HepG2 (cell line): ENCODE data around the gene ISG20. TPM values are rescaled to one million over a fixed set of nuclear protein-coding genes. Genes with fewer than 3 reads are reported as not detected.
A peak's percentile ranks its signal among the peaks of the same experiment; 100 is the strongest.

Source experiments
- ATF7 ChIP-seq, 2 experiments: fragments of 450-650 bp in 1 of 2; sonication (generic) in 1 of 2; formaldehyde crosslinking in 1 of 2; IDR thresholded peaks; 2 replicates each; pipeline versions ENCODE4 v1.4.0 to v1.6.1; 2016 to 2020; ENCODE audit warnings: antibody characterized with exemption in 1 of 2, mild to moderate bottlenecking in 1 of 2, missing genetic modification reagents in 1 of 2
- ETV5 ChIP-seq: IDR thresholded peaks from 2 replicates; pipeline ENCODE4 v1.6.1; 2018; ENCODE audit warnings: missing biosample characterization, missing genetic modification reagents, inconsistent platforms, borderline replicate concordance
- EZH2 ChIP-seq: conservative IDR thresholded peaks from 2 replicates; pipeline ENCODE4 v1.6.1; 2012; ENCODE audit warnings: mild to moderate bottlenecking, low read depth, low read length, moderate library complexity
- FOXA1 ChIP-seq, 2 experiments: fragments of 450-650 bp in 1 of 2; sonication (generic) in 1 of 2; formaldehyde crosslinking in 1 of 2; IDR thresholded peaks; 2 replicates each; pipeline versions ENCODE4 v1.4.0 to v1.6.1; 2016 to 2020; ENCODE audit warnings: missing genetic modification reagents in 1 of 2
- KAT7 ChIP-seq: IDR thresholded peaks from 2 replicates; pipeline ENCODE4 v1.6.1; 2018; ENCODE audit warnings: borderline replicate concordance, missing compliant biosample characterization
- ZBTB38 ChIP-seq: sonication (generic); formaldehyde crosslinking; IDR thresholded peaks from 2 replicates; pipeline ENCODE4 v1.5.1; 2020; ENCODE audit warnings: mild to moderate bottlenecking, missing genetic modification reagents
- ZNF124 ChIP-seq: sonication (generic); formaldehyde crosslinking; IDR thresholded peaks from 2 replicates; pipeline ENCODE4 v1.4.0; 2020; ENCODE audit warnings: missing genetic modification reagents
- ZNF234 ChIP-seq: sonication (generic); formaldehyde crosslinking; conservative IDR thresholded peaks from 2 replicates; pipeline ENCODE4 v1.5.1; 2020; ENCODE audit warnings: mild to moderate bottlenecking, missing genetic modification reagents
- ZNF253 ChIP-seq: sonication (generic); formaldehyde crosslinking; IDR thresholded peaks from 2 replicates; pipeline ENCODE4 v1.8.0; 2022; ENCODE audit warnings: mild to moderate bottlenecking, missing genetic modification reagents, borderline replicate concordance
- ZNF30 ChIP-seq: sonication (generic); formaldehyde crosslinking; IDR thresholded peaks from 2 replicates; pipeline ENCODE4 v1.5.0; 2020; ENCODE audit warnings: mild to moderate bottlenecking, missing genetic modification reagents
- ZNF607 ChIP-seq: sonication (generic); formaldehyde crosslinking; IDR thresholded peaks from 2 replicates; pipeline ENCODE4 v1.5.1; 2020; ENCODE audit warnings: missing genetic modification reagents, mild to moderate bottlenecking, borderline replicate concordance
- ZNF672 ChIP-seq: sonication (generic); formaldehyde crosslinking; IDR thresholded peaks from 2 replicates; pipeline ENCODE4 v1.8.1; 2022; ENCODE audit warnings: missing genetic modification reagents
- ZNF83 ChIP-seq: sonication (generic); formaldehyde crosslinking; IDR thresholded peaks from 2 replicates; pipeline ENCODE4 v1.4.0; 2020; ENCODE audit warnings: missing genetic modification reagents, mild to moderate bottlenecking, borderline replicate concordance
- polyA plus RNA-seq, 8 experiments: library from polyadenylated mRNA; depleted of rRNA in 3 of 8; stranded (reverse) in 7 of 8; unstranded in 1 of 8; fragments of >200 nt; fragmentation: Illumina TruSeq in 4 of 8; extraction: Trizol in 4 of 8; gene quantifications; 2 replicates each; pipeline versions ENCODE4 v1.2.1 to v1.2.3, GENCODE V29; 2011 to 2016; ENCODE audit warnings: low read depth in 4 of 8, missing spikeins in 1 of 8, mixed read lengths in 1 of 8; ENCODE audit not compliant: insufficient read depth in 1 of 8
- total RNA-seq, 5 experiments: library from RNA; depleted of rRNA; stranded (reverse); fragments of >200 nt; fragmentation: Illumina TruSeq; extraction: Trizol; gene quantifications; 2 replicates each; pipeline ENCODE4 v1.2.3, GENCODE V29; 2016; ENCODE audit warnings: low read depth in 1 of 5
- TF ChIP-seq, protein P1 (sequence below): sonication (generic); formaldehyde crosslinking; IDR thresholded peaks from one replicate; pipeline ENCODE4 v1.5.1; 2020; ENCODE audit warnings: mild to moderate bottlenecking, missing genetic modification reagents; ENCODE audit errors: not compliant biosample characterization
- TF ChIP-seq, protein P2 (sequence below): sonication (generic); formaldehyde crosslinking; IDR thresholded peaks from 2 replicates; pipeline ENCODE4 v1.5.1; 2020; ENCODE audit warnings: mild to moderate bottlenecking, missing genetic modification reagents, moderate library complexity
- TF ChIP-seq, protein P3 (sequence below): sonication (generic); formaldehyde crosslinking; IDR thresholded peaks from 2 replicates; pipeline ENCODE4 v1.5.0; 2020; ENCODE audit warnings: mild to moderate bottlenecking, missing genetic modification reagents, borderline replicate concordance

Gene ISG20
- total and polyA plus RNA-seq, 2 of the 13 experiments (the other 11 are each of a cell fraction or from before 2014, with no cell fraction given) = 6.3 to 31.5 TPM

DNA sequence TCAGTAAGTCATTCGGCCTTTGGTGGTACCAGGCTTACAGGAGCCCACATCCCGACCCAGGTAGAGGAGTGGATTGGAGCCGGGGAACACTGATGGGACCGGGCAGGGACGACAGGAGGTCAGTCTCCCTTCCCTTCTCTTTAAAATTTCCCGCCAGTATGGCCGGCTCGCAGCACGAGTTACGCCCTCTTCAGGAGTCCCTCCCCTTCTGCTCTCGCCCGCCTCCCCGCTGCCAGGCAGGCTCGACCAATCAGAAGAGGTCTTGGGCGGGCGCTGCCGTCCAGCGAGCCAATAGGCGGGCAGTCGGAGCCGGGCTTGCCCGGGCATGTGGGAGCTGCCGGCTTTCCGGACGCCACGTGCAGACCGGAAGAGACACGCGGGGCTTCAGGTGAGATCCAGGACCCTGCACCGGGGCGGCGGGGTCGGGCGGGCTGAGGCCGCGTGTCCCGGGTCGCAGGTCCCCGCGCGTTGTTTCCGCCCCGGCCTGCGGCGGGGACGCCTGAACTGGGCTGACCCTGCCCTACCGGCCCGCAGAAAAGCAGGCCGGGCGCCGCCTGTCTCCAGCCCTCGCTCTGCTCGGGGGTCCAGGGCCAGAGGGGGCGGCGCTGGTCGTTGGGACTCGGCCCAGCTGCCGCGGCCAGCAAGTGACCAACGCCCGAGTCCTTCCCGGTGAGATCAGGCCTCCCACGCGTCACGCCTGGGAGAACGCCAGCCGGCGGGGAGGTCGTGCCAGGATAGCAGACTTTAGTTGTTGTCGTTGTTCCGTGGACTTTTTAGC lies 17.6 kb upstream of the ISG20 start, which contains the start of gene AEN (continued):
- TF ChIP-seq, protein P1, sequence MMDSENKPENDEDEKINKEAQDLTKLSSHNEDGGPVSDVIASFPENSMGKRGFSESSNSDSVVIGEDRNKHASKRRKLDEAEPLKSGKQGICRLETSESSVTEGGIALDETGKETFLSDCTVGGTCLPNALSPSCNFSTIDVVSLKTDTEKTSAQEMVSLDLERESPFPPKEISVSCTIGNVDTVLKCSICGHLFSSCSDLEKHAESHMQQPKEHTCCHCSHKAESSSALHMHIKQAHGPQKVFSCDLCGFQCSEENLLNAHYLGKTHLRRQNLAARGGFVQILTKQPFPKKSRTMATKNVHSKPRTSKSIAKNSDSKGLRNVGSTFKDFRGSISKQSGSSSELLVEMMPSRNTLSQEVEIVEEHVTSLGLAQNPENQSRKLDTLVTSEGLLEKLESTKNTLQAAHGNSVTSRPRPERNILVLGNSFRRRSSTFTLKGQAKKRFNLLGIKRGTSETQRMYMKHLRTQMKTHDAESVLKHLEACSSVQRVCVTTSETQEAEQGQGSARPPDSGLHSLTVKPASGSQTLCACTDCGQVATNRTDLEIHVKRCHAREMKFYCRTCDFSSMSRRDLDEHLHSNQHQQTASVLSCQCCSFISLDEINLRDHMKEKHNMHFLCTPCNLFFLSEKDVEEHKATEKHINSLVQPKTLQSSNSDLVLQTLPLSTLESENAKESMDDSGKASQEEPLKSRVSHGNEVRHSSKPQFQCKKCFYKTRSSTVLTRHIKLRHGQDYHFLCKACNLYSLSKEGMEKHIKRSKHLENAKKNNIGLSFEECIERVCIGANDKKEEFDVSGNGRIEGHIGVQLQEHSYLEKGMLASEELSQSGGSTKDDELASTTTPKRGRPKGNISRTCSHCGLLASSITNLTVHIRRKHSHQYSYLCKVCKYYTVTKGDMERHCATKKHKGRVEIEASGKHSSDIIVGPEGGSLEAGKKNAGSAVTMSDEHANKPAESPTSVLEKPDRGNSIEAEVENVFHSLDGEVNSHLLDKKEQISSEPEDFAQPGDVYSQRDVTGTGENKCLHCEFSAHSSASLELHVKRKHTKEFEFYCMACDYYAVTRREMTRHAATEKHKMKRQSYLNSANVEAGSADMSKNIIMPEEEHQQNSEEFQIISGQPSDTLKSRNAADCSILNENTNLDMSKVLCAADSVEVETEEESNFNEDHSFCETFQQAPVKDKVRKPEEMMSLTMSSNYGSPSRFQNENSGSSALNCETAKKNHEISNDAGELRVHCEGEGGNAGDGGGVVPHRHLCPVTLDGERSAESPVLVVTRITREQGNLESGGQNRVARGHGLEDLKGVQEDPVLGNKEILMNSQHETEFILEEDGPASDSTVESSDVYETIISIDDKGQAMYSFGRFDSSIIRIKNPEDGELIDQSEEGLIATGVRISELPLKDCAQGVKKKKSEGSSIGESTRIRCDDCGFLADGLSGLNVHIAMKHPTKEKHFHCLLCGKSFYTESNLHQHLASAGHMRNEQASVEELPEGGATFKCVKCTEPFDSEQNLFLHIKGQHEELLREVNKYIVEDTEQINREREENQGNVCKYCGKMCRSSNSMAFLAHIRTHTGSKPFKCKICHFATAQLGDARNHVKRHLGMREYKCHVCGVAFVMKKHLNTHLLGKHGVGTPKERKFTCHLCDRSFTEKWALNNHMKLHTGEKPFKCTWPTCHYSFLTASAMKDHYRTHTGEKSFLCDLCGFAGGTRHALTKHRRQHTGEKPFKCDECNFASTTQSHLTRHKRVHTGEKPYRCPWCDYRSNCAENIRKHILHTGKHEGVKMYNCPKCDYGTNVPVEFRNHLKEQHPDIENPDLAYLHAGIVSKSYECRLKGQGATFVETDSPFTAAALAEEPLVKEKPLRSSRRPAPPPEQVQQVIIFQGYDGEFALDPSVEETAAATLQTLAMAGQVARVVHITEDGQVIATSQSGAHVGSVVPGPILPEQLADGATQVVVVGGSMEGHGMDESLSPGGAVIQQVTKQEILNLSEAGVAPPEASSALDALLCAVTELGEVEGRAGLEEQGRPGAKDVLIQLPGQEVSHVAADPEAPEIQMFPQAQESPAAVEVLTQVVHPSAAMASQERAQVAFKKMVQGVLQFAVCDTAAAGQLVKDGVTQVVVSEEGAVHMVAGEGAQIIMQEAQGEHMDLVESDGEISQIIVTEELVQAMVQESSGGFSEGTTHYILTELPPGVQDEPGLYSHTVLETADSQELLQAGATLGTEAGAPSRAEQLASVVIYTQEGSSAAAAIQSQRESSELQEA (CRISPR knock-in tag) = peak; percentile 92
- TF ChIP-seq ATF7 (IDR thresholded peaks at IDR 0.05) (no peak), ATF7 (CRISPR knock-in tag; IDR thresholded peaks at IDR 0.05) (no peak), EZH2 (no peak), ZBTB38 (CRISPR knock-in tag) (0 out of 2 replicates have a peak, but pooled peaks have one; percentile 20), ETV5 (peak; percentile 93), ZNF83 (CRISPR knock-in tag) (no peak), FOXA1 (IDR thresholded peaks at IDR 0.05) (no peak), FOXA1 (CRISPR knock-in tag; IDR thresholded peaks at IDR 0.05) (no peak), ZNF30 (CRISPR knock-in tag) (no peak), ZNF124 (CRISPR knock-in tag) (0 out of 2 replicates have a peak, but pooled peaks have one; percentile 19), ZNF253 (CRISPR knock-in tag) (peak; percentile 65), ZNF234 (peak; percentile 81), ZNF672 (CRISPR knock-in tag) (no peak), ZNF607 (CRISPR knock-in tag) (0 out of 2 replicates have a peak, but pooled peaks have one; percentile 55), KAT7 (CRISPR knock-in tag) (peak; percentile 59; the same call in 1 of the 2 replicates)
- TF ChIP-seq, protein P2, sequence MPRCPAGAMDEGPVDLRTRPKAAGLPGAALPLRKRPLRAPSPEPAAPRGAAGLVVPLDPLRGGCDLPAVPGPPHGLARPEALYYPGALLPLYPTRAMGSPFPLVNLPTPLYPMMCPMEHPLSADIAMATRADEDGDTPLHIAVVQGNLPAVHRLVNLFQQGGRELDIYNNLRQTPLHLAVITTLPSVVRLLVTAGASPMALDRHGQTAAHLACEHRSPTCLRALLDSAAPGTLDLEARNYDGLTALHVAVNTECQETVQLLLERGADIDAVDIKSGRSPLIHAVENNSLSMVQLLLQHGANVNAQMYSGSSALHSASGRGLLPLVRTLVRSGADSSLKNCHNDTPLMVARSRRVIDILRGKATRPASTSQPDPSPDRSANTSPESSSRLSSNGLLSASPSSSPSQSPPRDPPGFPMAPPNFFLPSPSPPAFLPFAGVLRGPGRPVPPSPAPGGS (CRISPR knock-in tag) = peak; percentile 81
- TF ChIP-seq, protein P3, sequence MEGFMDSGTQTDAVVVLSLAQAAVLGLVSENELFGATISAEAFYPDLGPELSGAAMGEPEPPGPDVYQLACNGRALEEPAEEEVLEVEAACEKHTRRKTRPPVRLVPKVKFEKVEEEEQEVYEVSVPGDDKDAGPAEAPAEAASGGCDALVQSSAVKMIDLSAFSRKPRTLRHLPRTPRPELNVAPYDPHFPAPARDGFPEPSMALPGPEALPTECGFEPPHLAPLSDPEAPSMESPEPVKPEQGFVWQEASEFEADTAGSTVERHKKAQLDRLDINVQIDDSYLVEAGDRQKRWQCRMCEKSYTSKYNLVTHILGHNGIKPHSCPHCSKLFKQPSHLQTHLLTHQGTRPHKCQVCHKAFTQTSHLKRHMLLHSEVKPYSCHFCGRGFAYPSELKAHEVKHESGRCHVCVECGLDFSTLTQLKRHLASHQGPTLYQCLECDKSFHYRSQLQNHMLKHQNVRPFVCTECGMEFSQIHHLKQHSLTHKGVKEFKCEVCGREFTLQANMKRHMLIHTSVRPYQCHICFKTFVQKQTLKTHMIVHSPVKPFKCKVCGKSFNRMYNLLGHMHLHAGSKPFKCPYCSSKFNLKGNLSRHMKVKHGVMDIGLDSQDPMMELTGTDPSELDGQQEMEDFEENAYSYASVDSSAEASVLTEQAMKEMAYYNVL = 0 out of 2 replicates have a peak, but pooled peaks have one; percentile 14
